ENCODE data around the gene ZNF497. TPM values are rescaled to one million over a fixed set of nuclear protein-coding genes. Genes with fewer than 3 reads are reported as not detected.
"Not testable (repeated sequence)": the region's sequence is repeated elsewhere in the genome, so short reads cannot be mapped to it uniquely, and the experiment has no call there.

The ZNF497 gene
- polyA plus RNA-seq, 10 donors = 1.8 to 3.5 (median 2.1) TPM

DNA sequence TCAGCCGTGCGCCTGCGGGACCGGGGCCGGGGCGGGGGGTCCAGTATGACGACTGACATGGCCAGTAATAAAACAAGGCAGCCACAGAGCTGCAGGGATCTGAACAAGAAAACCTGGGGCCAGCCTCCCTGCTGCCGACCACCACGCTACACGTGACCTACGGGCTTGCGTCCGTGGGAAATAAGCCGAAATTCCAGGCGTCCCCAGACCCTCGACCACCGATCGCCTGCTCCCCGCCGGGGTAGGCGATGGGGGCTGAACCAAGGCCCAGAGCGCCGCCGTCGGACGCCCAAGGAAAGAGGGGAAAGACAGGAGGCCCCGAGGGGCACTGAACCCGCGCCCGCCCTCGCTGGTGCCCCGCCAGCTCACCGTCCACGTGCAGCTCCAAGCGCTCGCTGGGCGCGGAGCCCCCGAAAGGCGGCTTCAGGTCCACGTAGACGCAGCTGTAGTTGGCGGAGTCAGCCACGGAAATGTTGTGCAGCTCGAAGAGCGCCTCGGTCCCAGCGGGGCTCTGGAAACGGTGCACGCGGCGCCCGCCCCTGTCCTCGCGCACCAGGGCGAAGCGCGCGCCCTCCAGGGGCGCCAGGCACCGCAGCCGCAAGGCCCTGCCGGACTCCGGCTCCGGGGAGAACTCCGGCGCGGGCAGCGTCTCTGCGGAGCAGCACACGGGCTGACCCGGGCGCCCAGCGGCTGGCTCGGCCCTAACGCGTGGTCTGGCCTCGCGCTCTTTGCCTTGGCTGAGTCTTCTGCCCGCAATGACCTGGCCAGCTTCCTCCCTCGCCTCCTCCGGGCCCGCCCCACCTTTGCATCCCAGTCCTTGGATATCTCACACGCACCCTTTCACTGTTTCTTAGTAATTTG is 12.3 kb downstream of the ZNF497 start:
- DNase-seq = peak in 1 of 3 donors; percentile 62

DNA sequence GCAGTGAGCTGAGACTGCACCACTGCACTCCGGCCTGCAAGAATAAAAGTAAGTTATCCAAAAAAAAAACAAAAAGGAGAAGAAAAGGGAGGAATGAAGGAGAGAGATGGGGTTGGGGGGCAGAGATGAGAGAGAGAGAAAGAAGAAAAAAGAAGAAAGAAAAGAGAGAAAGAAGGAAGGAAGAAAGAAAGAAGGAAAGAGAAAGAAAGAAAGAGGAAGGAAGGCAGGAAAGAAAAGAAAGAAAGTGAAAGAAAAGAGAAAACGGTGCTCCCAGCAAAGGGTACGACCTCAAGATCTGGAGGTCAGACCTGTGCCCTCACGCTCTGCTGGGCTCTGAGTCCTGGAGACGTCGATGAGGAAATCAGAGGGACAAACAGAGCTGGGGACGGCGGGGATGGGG is 13.0 kb downstream of the ZNF497 start:
- no peak for DNase-seq

DNA sequence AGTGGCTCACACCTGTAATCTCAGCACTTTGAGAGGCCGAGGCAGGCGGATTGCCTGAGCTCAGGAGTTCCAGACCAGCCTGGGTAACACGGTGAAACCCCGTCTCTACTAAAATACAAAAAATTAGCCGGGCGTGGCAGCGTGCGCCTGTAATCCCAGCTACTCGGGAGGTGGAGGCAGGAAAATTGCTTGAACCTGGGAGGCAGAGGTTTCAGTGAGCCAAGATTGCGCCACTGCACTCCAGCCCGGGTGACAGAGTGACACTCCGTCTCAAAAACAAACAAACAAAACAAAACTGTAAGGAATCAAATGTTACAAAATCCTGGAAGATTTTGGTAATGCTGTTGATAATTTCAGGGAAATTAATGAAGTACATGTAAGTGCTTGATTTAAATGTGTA is 14.5 kb downstream of the ZNF497 start:
- DNase-seq = not testable (repeated sequence)

DNA sequence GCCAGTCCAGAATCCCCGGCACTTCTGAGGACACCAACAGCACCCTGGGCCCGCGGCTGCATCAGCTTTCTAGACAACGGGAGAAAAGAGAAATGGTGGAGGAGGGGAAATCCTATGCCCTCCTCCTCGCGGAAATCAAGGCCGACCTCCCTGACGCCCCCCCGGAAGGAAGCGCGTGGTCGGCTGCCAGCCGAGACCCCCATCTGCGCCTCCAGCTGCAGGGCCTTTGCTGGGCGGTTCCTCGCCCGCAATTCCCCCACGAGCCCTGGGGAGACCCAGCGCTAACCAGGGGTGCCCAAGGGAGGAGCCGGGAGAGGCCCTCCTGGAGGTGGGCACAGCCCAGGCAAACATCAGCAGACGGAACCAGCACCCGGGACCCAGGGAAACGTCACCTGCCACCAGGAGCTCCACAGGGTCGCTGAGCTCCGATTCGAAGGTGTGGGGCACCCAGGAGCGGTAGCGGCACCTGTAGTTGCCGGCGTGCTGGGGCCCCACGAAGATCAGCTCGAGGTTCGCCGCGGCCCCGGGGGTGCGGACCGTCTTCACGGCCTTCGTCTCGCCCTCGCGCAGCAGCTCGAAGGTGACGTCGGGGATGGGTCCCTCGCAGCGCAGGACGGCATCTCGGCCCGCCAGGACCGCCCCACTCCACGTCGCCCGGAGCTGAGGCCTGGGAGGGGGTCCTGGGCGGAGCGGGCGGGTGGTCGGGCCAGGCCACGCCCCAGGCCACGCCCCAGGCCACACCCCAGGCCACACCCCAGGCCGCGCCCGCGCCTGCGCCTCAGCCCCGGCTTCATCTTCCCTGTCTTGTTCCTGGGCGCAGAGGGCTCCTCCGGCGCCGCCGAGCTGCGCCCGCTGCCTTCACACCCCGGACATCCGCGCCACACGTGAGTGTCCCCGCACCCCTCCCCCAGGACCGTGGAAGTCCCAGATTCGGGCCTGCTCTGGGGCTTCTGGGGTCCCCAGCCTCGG is 15.3 kb downstream of the ZNF497 start:
- peak; percentile 37 to 66 (median 47) for DNase-seq

DNA sequence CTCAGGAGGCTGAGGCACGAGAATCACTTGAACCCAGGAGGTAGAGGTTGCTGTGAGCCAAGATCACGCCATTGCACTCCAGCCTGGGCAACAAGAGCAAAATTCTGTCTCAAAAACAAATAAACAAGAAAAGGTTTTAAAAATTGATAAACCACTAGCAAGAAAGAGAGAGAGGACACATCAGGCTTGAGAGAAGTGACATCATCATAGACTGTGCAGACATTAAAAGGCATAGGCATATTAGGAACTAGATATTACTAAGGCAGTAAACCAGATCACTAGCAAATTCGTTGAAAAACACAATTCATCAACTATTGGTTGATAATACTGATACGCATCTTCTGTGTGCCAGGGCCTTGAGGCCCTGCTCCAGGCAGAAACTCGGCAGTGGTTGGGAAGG is 17.0 kb downstream of the ZNF497 start:
- no peak for DNase-seq

DNA sequence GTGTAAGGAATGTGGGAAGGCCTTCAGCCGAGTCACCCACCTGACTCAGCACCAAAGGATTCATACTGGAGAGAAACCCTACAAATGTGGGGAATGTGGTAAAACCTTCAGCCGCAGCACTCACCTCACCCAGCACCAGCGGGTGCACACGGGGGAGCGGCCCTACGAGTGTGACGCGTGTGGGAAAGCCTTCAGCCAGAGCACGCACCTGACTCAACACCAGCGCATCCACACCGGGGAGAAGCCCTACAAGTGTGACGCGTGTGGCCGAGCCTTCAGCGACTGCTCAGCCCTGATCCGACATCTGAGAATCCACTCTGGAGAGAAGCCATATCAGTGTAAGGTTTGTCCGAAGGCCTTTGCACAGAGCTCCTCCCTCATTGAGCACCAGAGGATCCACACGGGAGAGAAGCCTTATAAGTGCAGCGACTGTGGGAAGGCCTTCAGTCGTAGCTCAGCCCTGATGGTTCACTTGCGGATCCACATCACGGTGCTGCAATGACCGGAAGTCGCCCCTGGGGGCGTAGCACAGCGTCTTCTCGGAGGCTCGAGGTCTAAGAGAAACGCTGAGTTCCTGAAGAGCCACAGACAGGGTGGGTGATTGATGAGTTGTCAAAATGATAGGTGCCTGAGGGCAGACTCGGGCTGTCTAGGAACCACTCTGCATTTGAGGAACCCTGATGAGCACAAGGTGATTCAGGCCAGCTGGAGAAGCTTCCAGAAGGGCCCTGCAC is 23.6 kb downstream of the ZNF497 start:
- DNase-seq = no peak

DNA sequence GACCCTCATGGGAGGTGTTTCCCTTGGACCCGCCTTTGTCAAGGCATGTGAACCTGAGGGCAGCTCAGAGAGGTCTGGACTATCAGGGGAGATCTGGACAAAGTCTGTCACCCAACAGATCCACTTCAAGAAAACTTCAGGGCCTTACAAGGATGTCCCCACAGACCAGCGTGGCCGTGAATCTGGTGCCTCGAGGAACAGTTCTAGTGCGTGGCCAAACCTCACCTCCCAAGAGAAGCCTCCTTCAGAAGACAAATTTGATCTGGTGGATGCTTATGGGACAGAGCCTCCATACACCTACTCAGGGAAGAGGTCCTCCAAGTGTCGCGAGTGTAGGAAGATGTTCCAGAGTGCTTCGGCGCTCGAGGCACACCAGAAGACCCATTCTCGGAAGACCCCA is 24.2 kb downstream of the ZNF497 start:
- DNase-seq = no peak

DNA sequence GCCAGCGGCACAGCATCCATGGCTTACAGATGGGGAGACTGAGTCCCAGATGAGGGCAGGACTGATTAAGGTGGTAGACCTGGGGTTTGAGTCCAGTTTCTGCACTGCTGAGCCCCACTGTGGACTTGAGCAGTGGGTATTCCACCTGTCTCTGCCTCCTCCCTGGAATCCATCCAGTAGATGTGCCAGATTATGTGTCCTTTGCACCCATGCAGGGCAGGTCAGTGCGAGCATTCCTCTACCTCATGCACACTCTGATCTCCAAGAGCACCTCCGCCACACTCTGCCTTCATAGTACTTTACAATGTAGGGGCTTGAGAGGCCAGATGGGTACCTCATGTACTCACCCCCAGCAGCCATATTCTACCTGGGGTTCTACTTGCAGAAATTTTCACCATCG is 25.7 kb downstream of the ZNF497 start:
- DNase-seq = no peak

DNA sequence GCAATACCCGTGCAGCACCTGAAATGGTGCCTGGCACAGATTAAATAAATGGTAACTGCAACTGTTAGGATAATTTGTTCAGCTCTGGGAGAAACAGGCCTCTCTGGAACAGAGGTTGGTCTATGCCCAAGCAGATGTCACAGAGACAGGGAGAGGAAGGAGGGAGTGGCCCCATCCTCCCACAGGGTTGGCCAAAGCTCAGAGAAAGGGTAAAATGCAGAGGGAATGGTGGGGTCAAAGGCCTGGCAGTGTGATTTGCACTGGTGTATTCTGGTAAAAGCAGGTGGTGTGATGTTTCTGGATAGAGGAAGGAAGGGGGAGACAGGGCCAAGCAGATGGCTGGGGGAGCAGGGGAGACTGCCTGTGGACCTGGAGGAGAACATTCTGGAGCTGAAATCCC is 26.3 kb downstream of the ZNF497 start:
- DNase-seq = no peak

DNA sequence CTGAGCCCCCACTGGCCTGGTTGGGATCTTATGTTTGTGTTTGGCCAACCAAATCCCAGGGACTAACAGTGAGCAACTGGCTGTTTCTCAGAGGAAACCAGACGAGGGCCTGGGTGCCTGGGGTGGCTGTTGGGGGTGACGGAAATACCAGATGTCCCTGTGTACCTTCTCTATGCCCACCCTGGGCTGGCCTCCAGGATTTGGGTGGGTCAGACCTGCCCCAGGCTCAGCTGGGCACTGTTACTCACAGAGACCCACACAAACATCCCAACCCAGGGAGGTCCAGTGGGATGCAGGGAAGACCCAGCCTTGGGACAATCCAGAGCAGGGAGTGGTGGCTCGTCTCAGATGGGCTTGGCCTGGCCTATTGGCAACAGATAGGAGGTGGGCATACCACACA is 26.9 kb downstream of the ZNF497 start:
- no peak for DNase-seq

DNA sequence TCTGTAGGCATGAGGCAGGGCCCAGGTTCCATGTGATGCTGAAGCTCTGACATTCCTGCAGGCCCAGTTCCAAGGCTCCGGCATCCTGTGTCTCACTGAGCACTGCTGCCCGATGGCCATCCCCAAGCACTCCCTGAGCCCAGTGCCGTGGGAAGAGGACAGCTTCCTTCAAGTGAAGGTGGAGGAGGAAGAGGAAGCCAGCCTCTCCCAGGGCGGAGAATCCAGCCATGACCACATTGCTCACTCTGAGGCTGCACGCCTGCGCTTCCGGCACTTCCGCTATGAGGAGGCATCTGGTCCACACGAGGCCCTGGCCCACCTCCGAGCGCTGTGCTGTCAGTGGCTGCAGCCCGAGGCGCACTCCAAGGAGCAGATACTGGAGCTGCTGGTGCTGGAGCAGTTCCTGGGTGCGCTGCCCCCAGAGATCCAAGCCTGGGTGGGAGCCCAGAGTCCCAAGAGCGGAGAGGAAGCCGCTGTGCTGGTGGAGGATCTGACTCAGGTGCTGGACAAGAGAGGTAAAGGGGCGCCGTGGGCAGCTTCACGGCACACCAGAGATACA is 27.8 kb downstream of the ZNF497 start:
- no peak for DNase-seq

DNA sequence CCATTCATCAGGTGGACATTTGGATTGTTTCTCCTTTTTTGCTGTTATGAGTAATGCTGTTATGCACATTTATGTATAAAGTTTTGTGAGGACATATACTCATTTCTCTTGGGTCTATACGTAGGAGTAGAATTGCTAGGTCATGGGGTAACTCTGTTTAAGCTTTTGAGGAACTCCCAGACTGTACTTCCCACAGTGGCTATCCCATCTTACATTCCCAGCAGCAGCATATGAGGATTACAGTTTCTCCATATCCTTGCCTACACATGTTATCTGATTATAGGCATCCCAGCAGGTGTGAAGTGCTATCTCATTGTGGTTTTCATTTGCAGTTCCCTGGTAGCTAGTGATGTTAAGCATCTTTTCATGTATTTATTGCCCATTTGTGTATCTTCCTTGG is 29.9 kb downstream of the ZNF497 start:
- DNase-seq = no peak

DNA sequence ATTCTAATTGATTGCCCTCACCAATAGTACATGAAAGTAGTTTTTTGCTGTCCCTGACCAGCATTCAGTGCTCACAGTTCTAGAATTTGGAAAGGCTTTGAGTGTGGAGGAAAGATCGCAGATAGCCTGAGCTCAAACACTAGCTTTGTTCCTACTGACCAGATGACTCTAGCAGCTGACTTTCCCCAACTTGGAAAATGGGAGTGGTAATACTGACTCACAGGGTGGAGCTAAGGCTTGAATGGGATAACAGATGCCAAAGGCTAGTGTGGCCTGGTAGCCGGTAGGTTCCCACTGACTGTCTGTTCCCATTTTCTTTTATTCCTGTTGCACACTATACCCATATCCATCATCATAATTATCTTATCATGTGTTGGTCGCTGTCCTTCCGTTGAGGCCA is 32.1 kb downstream of the ZNF497 start:
- DNase-seq = peak in 1 of 3 donors; percentile 14

DNA sequence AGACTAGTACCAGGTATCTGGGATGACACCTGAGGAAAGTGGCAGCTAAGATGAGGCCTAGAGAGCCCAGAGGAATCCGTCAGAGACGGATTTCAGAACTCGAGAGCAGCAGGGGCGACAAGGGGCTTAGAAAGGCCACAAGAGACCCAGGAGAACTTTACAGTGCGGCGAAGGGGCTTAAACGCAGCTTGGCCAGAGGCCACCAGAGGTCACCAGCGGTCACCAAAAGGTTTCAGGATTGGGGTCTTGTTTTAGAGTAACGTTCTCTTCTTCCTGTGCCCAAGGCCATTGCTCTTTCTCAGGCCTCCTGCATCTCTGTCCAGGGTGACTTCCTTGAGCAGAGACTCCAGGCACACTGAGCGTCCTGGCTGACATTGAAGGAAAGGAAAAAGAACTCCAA is 33.6 kb downstream of the ZNF497 start:
- peak in 1 of 3 donors; percentile 11 for DNase-seq

DNA sequence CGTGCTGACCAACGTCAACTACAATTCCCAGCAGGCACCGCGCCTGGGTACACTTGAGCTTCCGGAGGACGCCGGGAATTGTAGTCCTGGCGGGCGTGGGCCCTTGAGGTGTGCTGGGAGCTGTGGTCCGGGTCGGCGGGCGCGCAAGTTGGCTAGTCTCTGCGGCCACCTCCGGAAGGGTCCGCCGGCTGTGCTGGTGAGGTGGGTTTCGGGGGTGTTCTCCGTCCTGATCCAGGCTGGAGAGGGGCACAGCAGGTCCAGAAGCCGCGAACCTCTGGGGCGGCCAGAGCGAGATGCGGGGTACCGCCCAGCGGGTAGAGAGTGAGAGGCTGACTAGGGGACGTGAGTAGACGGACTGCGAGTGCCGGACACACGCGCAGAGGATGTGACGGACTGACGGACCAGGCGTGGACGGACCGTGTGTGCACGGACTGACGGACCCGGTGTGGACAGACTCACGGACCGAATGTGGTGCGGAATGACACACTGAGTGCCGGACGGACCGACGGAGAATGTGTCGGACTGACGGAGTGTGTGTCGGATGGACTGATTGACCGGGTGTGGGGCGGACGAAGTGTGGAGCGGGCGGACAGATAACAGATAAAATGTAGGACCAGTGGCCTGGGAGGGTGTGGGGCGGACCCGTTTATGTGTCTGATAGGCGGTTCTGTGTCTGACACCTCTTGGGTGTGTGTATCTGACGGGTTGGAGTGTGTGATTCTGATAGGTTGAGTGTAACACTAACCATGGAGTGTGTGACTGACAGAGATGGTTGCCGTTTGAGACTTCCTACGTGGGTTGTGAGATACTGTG is 35.4 kb downstream of the ZNF497 start, which contains the start of gene ZSCAN22:
Gene ZSCAN22 (plus strand): TSS at position 81 of the 813 bp plus-strand sequence. CDS start 7,809 bp downstream, outside the sequence.
- DNase-seq = peak; percentile 97 to 99 (median 98)

DNA sequence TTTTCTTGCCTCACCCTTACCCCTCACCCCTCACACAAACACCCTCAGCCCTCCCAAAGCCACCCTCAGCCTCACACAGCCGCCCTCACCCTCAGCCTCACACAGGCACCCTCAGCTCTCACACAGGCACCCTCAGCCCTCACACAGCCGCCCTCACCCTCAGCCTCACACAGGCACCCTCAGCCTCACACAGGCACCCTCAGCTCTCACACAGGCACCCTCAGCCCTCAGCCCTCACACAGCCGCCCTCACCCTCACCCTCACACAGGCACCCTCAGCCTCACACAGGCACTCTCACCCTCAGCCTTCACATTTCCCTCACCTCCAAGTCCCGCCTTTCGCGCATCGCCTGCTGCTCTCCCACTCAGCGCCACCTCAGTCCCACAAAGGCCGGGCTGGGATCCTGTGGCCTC is 36.0 kb downstream of the ZNF497 start:
- DNase-seq = no peak

DNA sequence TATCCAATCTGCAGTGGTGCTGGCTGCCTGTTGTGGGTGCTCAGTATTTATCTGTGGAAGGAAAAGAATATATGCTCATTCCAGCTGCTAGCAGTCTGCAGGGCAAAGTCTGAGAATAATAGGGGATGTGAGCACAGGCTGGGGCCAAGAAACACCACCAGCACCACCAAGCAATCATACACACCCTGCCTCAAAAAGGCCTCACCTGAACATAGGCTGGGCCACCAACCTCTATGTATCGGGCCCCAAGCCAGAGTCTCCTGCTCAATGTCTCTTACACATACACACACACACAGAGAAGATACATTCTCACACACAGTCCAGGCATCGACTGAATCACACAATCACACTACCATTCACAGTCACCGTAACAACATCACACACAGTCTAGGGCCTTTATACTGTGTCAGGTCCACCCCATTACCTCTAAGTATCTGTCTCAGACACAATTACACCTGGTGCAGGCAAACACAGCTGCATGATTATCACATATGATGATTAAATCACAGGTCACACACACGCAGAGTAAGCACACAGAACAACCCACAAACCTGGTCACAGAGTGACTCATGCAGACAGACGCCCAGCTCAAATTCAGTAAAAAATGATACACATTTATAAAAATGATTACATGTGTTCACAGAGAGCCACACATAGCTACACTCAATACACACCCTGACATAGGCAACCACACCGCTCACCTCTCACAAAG is 37.1 kb downstream of the ZNF497 start:
- no peak for DNase-seq

DNA sequence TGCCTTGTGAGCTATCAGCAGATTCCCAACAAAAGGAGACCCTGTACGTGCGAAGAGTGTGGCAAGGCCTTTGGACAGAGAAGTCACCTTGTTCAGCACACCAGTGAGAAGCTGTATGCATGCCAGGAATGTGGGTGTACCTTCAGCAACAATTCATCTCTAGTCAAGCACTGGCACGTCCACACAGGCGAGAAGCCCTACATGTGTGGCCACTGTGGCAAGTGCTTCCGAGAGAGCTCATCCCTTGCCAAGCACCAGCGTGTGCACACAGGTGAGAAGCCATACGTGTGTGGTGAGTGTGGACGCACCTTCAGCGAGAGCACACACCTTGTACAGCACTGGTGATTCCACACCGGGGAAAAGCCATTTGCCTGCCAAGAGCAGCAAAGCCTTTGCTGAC is 43.3 kb downstream of the ZNF497 start:
- DNase-seq = no peak

DNA sequence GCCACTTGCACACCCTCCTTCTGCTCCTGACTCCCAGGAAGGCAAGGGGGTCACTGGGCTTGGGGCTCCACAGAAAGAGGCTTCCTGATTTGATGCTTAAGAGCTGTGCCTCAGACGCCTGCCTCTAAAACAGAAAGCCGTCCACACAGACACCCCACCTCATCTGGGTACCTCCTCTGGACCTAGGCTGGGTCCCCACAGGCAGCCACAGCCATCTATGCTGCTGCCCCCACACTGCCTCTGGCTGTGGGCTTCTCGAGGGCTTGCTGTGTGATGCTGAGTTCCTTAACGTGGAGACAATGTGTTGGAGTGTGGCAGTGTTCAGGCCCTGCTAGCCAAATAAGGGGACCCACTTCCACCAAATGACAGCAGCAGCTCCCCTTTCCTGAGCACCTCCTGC is 44.3 kb downstream of the ZNF497 start:
- DNase-seq = no peak
